SK-N-SH (cell line): ENCODE measurements around the gene LHX4. TPM values are rescaled to one million over a fixed set of nuclear protein-coding genes. Genes with fewer than 3 reads are reported as not detected.

ENCODE experiments used
- CTCF ChIA-PET: fragments of 300-600, 350-600 bp; formaldehyde crosslinking; extraction: SDS; loops from one replicate; lab custom pipeline; 2021; lab: Yijun Ruan, JAX
- POLR2A ChIA-PET: fragments of 350-600 bp; sonication (Branson Sonifier 250); formaldehyde crosslinking; extraction: SDS; loops from one replicate; lab custom pipeline; 2020; ENCODE audit warnings: antibody characterized with exemption, inconsistent platforms; lab: Yijun Ruan, JAX
- DNase-seq: peaks from one replicate; pipeline ENCODE4 v3.0.0; 2012
- H2AFZ ChIP-seq: fragments of 200-600 bp; sonication (generic); 2 replicates; pipeline ENCODE4 v1.8.1; 2016; ENCODE audit warnings: antibody characterized with exemption, mild to moderate bottlenecking, low read depth
- H3F3A ChIP-seq: fragments of 200-600 bp; sonication (generic); replicated peaks from 2 replicates; pipeline ENCODE3; 2016; ENCODE audit warnings: antibody characterized with exemption, mild to moderate bottlenecking; ENCODE audit not compliant: insufficient read depth
- H3K27ac ChIP-seq, 2 experiments: fragments of 200-500 bp in 1 of 2; fragments of 200-600 bp in 1 of 2; sonication (Bioruptor generic) in 1 of 2; sonication (generic), shearing (Covaris generic) in 1 of 2; 2 replicates each; pipeline versions ENCODE4 v1.5.1 to v1.6.1; 2014 to 2016; ENCODE audit warnings: low read depth in 2 of 2, inconsistent platforms in 1 of 2, low read length in 1 of 2, mild to moderate bottlenecking in 1 of 2, mixed read lengths in 1 of 2
- H3K27me3 ChIP-seq: fragments of 200-600 bp; sonication (generic), shearing (Covaris generic); 2 replicates; pipeline ENCODE4 v1.6.1; 2016; ENCODE audit warnings: mixed run types; ENCODE audit not compliant: insufficient read depth
- H3K36me3 ChIP-seq, 2 experiments: fragments of 200-500 bp in 1 of 2; fragments of 200-600 bp in 1 of 2; sonication (Bioruptor generic) in 1 of 2; sonication (generic) in 1 of 2; replicated peaks in 1 of 2; 2 replicates each; pipeline versions ENCODE3 to v1.5.1; 2014 to 2016; ENCODE audit warnings: low read length in 1 of 2, mild to moderate bottlenecking in 1 of 2; ENCODE audit not compliant: insufficient read depth in 2 of 2, control insufficient read depth in 1 of 2
- H3K4me1 ChIP-seq, 2 experiments: fragments of 200-500 bp in 1 of 2; fragments of 200-600 bp in 1 of 2; sonication (Bioruptor generic) in 1 of 2; sonication (generic), shearing (Covaris generic) in 1 of 2; 2 replicates each; pipeline versions ENCODE4 v1.5.1 to v1.6.1; 2014 to 2016; ENCODE audit warnings: low read depth in 1 of 2, low read length in 1 of 2, mixed run types in 1 of 2; ENCODE audit not compliant: insufficient read depth in 2 of 2, control insufficient read depth in 1 of 2
- H3K4me2 ChIP-seq: fragments of 200-600 bp; sonication (generic), shearing (Covaris generic); 2 replicates; pipeline ENCODE4 v1.6.1; 2017; ENCODE audit warnings: mixed run types
- H3K4me3 ChIP-seq, 2 experiments: fragments of 200-500 bp in 1 of 2; fragments of 200-600 bp in 1 of 2; sonication (Bioruptor generic) in 1 of 2; sonication (generic), shearing (Covaris generic) in 1 of 2; 2 replicates each; pipeline versions ENCODE4 v1.5.1 to v1.8.1; 2014 to 2016; ENCODE audit warnings: low read depth in 2 of 2, inconsistent platforms in 1 of 2, low read length in 1 of 2, mild to moderate bottlenecking in 1 of 2, mixed read lengths in 1 of 2, moderate library complexity in 1 of 2
- H3K79me2 ChIP-seq: fragments of 200-600 bp; sonication (generic); 2 replicates; pipeline ENCODE4 v1.8.1; 2017; ENCODE audit warnings: mild to moderate bottlenecking; ENCODE audit not compliant: insufficient read depth
- H3K9ac ChIP-seq: fragments of 200-600 bp; sonication (generic); 2 replicates; pipeline ENCODE4 v1.6.1; 2017; ENCODE audit warnings: mixed run types
- H3K9me2 ChIP-seq: fragments of 200-600 bp; sonication (generic); 2 replicates; pipeline ENCODE4 v1.6.1; 2017; ENCODE audit warnings: mixed run types
- H3K9me3 ChIP-seq: fragments of 200-600 bp; sonication (generic); 2 replicates; pipeline ENCODE4 v1.6.1; 2017; ENCODE audit warnings: mixed run types, mild to moderate bottlenecking, moderate library complexity
- H4K20me1 ChIP-seq: fragments of 200-600 bp; sonication (generic); 2 replicates; pipeline ENCODE4 v1.6.1; 2017; ENCODE audit warnings: mild to moderate bottlenecking, mixed run types; ENCODE audit not compliant: insufficient read depth
- CTCF ChIP-seq: fragments of 200-600 bp; sonication (generic); IDR thresholded peaks from 2 replicates; pipeline ENCODE4 v1.6.1; 2017; ENCODE audit warnings: antibody characterized with exemption, mild to moderate bottlenecking, moderate library complexity
- ELF1 ChIP-seq: IDR thresholded peaks from 2 replicates; pipeline ENCODE4 v1.4.0; 2012
- EP300 ChIP-seq, 2 experiments: IDR thresholded peaks; 2 replicates each; pipeline versions ENCODE4 v1.4.0 to v1.6.1; 2012; ENCODE audit warnings: borderline replicate concordance in 1 of 2, low read depth in 1 of 2, low read length in 1 of 2
- FOSL2 ChIP-seq: IDR thresholded peaks from 2 replicates; pipeline ENCODE4 v1.4.0; 2012; ENCODE audit warnings: low read depth, mild to moderate bottlenecking, moderate library complexity, borderline replicate concordance
- JUND ChIP-seq: IDR thresholded peaks from 2 replicates; pipeline ENCODE4 v1.4.0; 2012
- MAX ChIP-seq: IDR thresholded peaks from 2 replicates; pipeline ENCODE4 v1.4.0; 2012; ENCODE audit warnings: low read depth
- MEF2A ChIP-seq: IDR thresholded peaks from 2 replicates; pipeline ENCODE4 v1.4.0; 2012; ENCODE audit warnings: low read depth, borderline replicate concordance
- MXI1 ChIP-seq: IDR thresholded peaks from 2 replicates; pipeline ENCODE4 v1.6.1; 2012; ENCODE audit warnings: mild to moderate bottlenecking, low read depth, low read length, improper control_type of control experiment
- NRF1 ChIP-seq: IDR thresholded peaks from 2 replicates; pipeline ENCODE4 v1.6.1; 2012; ENCODE audit warnings: low read depth, mild to moderate bottlenecking, low read length
- RAD21 ChIP-seq: IDR thresholded peaks from 2 replicates; pipeline ENCODE4 v1.6.1; 2012; ENCODE audit warnings: mild to moderate bottlenecking, low read length
- RCOR1 ChIP-seq: fragments of 150-350 bp; IDR thresholded peaks from 2 replicates; pipeline ENCODE4 v1.6.1; 2017; ENCODE audit warnings: antibody characterized with exemption, low read length
- RFX5 ChIP-seq: IDR thresholded peaks from 2 replicates; pipeline ENCODE4 v1.6.1; 2012; ENCODE audit warnings: mild to moderate bottlenecking, improper control_type of control experiment, low read length
- RXRA ChIP-seq: IDR thresholded peaks from 2 replicates; pipeline ENCODE4 v1.4.0; 2012; ENCODE audit warnings: low read depth, mild to moderate bottlenecking, borderline replicate concordance
- SIN3A ChIP-seq: IDR thresholded peaks from 2 replicates; pipeline ENCODE4 v1.6.1; 2012; ENCODE audit warnings: low read depth, mild to moderate bottlenecking, low read length, moderate library complexity, borderline replicate concordance
- SMC3 ChIP-seq: IDR thresholded peaks from 2 replicates; pipeline ENCODE4 v1.6.1; 2012; ENCODE audit warnings: low read depth, low read length, improper control_type of control experiment
- TCF12 ChIP-seq: IDR thresholded peaks from 2 replicates; pipeline ENCODE4 v1.4.0; 2012
- USF2 ChIP-seq: fragments of 150-350 bp; IDR thresholded peaks from 2 replicates; pipeline ENCODE4 v1.6.1; 2017; ENCODE audit warnings: antibody characterized with exemption, low read length, low read depth, borderline replicate concordance
- ZBTB33 ChIP-seq: IDR thresholded peaks from 2 replicates; pipeline ENCODE4 v1.4.0; 2012; ENCODE audit warnings: low read depth, borderline replicate concordance
- WGBS: methylation state at CpG from one replicate; pipeline ENCODE4 v1.1.6; 2017; ENCODE audit warnings: low lambda C conversion rate; 5-methylcytosine and 5-hydroxymethylcytosine counted together
- polyA plus RNA-seq, 3 experiments: library from polyadenylated mRNA; depleted of rRNA; stranded (reverse); fragments of >200 nt; gene quantifications; 2 replicates each; pipeline ENCODE4 v1.2.3, GENCODE V29; 2012
- TF ChIP-seq, protein P1 (sequence below): fragments of 150-350 bp; IDR thresholded peaks from 2 replicates; pipeline ENCODE4 v1.6.1; 2016; ENCODE audit warnings: mild to moderate bottlenecking, low read depth, low read length

The LHX4 gene
- polyA plus RNA-seq, 1 of the 3 experiments (the other 2 are of a cell fraction) = not detected

GRCh38 chr1:180282401-180283044, 52.5 kb downstream of the LHX4 start:
- H3K79me2 ChIP-seq = no peaks in the 10 kb centered on the region
- H3K9me2 ChIP-seq = no peaks in the 10 kb centered on the region
- 93% methylated on average over 5 of the region's 5 CpGs for WGBS
- CTCF ChIA-PET = interaction anchor here (0.6 to 1.1 kb wide), 3 partner anchors 141 to 200 kb away, joined by 3 to 4 read pairs (median 3); no protein-coding TSS in a partner anchor
- H3K4me3 ChIP-seq = no peak overlapping the region
- no peak overlapping the region for H2AFZ ChIP-seq
- no peak for TF ChIP-seq JUND
- no peak for TF ChIP-seq USF2
- no peak for TF ChIP-seq FOSL2
- TF ChIP-seq MEF2A = no peak
- TF ChIP-seq RXRA = no peak
- no peak for TF ChIP-seq MXI1
- no peak for TF ChIP-seq EP300 (IDR thresholded peaks at IDR 0.05; ENCODE audit: borderline replicate concordance in 1 of 2, low read depth in 1 of 2, low read length in 1 of 2)
- no peak for TF ChIP-seq CTCF
- TF ChIP-seq ZBTB33 = no peak
- no peak for TF ChIP-seq TCF12
- no peak overlapping the region for H3K9ac ChIP-seq
- peaks cover 0 to 12% of the 10 kb centered on the region in 2 experiments; a peak in 2 of 4 replicates for H3K4me1 ChIP-seq
- POLR2A ChIA-PET = no interaction called here
- no peak overlapping the region for H3K4me2 ChIP-seq
- H3F3A ChIP-seq = no peaks in the 10 kb centered on the region
- DNase-seq = no peak
- H3K27ac ChIP-seq = no peak overlapping the region
- peaks cover 20 to 50% of the 10 kb centered on the region in 2 experiments for H3K36me3 ChIP-seq
- H4K20me1 ChIP-seq = no peaks in the 10 kb centered on the region
- H3K27me3 ChIP-seq = no peaks in the 10 kb centered on the region
- H3K9me3 ChIP-seq = no peaks in the 10 kb centered on the region

GRCh38 chr1:180283098-180283497, 53.0 kb downstream of the LHX4 start:
- Histone ChIP-seq H3K4me2 (no peak overlapping the region), H3K27me3 (no peaks in the 10 kb centered on the region), H3K27ac (no peak overlapping the region), H2AFZ (no peak overlapping the region), H4K20me1 (no peaks in the 10 kb centered on the region), H3F3A (no peaks in the 10 kb centered on the region), H3K9me2 (no peaks in the 10 kb centered on the region), H3K4me3 (no peak overlapping the region), H3K4me1 (peaks cover 0 to 9% of the 10 kb centered on the region in 2 experiments; a peak in 2 of 4 replicates), H3K36me3 (peaks cover 20 to 50% of the 10 kb centered on the region in 2 experiments), H3K9ac (no peak overlapping the region), H3K9me3 (no peaks in the 10 kb centered on the region), H3K79me2 (no peaks in the 10 kb centered on the region)
- CTCF ChIA-PET = interaction anchor here (0.6 to 1.1 kb wide), 3 partner anchors 140 to 200 kb away, joined by 3 to 4 read pairs (median 3); no protein-coding TSS in a partner anchor
- WGBS = 97% methylated on average over 4 of the region's 4 CpGs
- POLR2A ChIA-PET = no interaction called here
- no peak for DNase-seq
- TF ChIP-seq, protein P1, sequence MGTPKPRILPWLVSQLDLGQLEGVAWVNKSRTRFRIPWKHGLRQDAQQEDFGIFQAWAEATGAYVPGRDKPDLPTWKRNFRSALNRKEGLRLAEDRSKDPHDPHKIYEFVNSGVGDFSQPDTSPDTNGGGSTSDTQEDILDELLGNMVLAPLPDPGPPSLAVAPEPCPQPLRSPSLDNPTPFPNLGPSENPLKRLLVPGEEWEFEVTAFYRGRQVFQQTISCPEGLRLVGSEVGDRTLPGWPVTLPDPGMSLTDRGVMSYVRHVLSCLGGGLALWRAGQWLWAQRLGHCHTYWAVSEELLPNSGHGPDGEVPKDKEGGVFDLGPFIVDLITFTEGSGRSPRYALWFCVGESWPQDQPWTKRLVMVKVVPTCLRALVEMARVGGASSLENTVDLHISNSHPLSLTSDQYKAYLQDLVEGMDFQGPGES = no peak
- TF ChIP-seq NRF1 = no peak
- TF ChIP-seq RFX5 = no peak
- TF ChIP-seq RAD21 = no peak
- TF ChIP-seq ELF1 = no peak
- TF ChIP-seq MAX = no peak
- no peak for TF ChIP-seq RCOR1
- TF ChIP-seq SMC3 = no peak
- no peak for TF ChIP-seq MEF2A
- no peak for TF ChIP-seq MXI1
- TF ChIP-seq CTCF = no peak
- no peak for TF ChIP-seq SIN3A
